ENCODE measurements around the gene E4F1.

E4F1 gene

DNA sequence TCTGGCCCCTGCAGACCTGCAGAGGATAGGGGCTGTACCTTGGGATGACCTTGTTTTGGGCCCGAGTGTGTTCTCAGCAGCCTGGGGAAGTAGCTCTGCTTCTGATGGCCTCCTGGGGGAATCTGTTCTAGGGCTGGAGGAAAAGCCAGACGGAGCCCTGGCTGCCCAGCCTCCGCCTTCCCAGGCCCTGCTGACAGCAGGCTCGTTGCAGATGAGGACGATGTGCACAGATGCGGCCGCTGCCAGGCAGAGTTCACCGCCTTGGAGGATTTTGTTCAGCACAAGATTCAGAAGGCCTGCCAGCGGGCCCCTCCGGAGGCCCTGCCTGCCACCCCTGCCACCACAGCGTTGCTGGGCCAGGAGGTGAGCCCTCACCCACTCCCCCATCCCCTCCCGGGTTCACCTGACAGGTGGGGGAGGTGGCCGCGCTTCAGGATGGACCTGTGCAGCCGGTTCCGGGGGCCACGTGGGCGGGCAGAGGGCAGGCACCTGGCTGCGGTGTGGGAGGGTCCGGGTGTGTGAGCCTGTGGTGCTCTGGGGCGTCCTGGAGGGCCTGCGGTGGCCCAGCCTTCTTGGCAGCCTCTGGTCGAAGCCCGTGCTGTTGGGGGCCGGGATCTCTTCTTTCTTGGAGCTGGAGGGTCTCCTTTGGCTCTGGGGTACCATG, 4.9 kb downstream of the E4F1 start:
- no peak for DNase-seq (ENCODE audit: low read depth in 3 of 3, low spot score in 1 of 3)

DNA sequence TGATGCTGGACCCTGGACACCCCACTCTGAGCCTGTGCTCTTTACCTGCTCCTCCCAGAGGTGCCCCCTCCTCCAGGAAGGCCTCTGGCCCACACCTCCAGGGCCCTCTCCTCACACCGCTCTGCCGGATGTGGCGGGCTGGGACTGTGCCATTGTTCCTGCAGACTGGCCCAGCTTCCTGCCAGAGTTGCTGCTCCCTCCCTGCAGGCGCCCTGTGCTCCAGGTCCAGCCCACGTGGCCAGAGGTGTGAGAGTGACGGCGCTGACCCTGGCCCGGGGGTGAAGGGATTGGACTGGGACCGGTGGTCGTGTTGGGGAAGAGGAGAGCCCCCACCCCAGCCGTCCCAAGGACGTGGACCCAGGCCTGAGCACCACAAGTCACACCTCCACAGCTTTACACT, 5.7 kb downstream of the E4F1 start:
- DNase-seq (ENCODE audit: low read depth in 3 of 3, low spot score in 1 of 3), result no peak

DNA sequence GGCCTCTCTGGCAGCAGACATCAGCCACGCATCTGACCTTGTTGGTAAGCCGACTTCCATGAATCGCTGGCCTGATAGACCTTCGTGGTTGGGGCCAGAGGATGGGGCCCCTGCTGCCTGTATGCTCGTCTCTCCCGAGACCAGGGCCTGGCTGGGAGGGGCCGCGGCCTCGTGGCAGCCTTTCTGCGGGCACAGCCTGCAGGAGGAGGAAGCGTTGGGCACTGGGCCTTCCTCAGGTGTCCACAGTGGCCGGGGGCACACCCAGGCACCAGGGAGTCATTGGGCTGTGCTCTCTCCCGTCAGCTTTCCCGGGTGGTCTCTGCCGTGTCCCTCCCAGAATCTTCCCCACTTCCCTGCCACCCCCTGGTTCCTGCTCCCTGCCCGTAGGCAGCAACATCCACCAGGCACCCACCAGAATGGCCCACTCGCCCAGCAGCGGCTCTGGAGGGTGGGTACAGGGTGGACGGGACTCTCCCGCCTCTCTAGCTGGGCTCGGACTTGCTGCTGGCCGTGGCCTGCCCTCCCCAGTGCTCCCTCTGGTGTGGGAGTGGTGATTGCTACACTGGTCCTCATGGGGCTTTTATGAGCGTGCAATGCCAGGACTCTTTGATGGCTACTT, 6.3 kb downstream of the E4F1 start:
- no peak for DNase-seq (ENCODE audit: low read depth in 3 of 3, low spot score in 1 of 3)

DNA sequence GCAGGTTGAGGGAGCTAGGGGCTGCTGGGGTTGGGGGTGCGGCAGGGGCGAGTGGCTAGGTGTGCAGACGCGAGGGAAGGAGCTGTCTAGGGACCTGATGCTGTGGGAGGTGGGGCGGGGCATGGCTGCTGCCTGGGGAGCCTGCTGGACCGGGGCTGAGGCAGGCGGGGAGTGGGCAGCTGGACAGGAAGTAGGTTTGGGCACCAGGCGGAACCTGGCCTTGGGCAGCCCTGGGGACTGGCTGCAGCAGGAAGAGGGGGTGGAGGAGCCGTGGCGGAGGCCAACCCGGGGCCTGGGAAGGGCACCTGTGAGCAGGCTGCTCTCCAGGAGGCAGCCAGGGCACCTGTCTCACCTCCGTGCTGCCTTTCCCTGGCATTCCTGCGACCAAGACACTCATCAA, 7.0 kb downstream of the E4F1 start:
- DNase-seq (ENCODE audit: low read depth in 3 of 3, low spot score in 1 of 3), result no peak

DNA sequence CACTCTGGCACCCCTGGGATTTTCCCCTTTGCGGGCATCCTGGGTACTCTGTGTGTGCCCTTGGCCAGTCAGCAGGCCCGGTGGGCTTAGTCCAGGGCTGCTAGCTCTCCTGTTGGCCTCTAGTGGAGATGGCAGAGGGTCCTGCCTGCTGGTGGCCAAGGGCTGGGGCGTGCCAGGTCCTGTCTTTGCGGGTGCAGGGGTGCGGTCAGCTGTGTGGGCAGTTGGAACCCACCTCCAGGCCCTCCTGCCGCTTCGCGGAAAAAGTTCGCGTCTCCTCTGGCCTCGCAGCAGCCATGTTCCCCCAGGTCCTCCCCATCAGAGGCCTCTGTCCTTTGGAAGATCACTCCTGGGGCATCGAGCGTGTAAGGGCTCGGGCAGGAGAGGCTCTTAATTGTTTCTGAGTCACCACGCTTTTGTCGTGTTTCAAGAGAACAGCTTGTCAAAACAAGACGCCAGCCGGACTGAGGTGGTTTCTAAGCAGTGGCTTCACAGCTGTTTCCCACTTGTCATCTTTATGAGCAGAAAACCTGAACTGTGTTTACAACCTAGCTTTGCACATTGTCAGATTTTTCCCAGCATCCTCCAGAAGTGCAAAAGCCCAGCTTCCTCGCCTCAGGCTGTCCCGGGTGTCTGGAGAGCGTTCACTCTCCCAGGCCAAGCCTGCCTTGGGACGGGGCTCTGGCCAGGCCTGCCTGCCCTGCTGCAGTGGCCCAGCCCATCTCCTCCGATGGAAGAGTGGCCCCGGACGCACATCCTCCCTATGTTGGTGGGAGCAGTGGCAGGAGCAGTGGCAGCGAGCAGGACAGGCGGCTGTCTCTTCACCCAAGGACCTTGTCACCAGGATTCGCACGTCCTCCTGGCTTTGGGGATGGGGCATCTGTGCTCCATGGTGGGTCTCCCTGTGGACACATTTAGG, 7.9 kb downstream of the E4F1 start:
- DNase-seq (ENCODE audit: low read depth in 3 of 3, low spot score in 1 of 3), result no peak

DNA sequence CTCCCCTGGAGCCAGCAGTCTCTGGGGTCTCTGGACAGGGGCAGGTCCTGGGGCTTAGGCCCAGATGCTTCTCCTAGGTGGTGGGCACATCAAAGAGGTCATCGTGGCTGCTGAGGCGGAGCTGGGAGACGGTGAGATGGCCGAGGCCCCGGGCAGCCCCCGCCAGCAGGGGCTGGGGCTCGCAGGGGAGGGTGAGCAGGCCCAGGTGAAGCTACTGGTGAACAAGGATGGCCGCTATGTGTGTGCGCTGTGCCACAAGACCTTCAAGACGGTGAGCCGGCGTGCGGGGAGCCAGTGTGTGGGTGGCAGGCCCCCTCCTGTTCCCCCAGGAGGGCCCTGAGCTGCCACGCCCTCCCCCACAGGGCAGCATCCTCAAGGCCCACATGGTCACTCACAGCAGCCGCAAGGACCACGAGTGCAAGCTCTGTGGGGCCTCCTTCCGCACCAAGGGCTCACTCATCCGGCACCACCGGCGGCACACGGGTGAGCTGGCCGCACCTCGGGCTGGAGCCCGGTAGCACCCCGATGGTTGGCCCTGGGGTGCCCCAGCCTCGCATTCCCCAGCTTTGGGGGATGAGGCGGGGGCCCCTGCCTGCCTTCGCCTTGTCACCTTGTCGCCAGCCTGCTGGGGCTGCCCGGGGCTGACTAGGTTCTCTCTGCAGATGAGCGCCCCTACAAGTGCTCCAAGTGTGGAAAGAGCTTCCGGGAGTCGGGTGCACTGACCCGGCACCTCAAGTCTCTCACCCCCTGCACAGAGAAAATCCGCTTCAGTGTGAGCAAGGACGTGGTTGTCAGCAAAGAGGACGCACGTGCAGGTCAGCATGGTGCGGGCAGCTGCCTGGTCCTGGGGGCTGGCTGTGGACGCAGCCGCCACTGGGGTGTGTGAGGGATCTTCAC, 9.0 kb downstream of the E4F1 start:
- DNase-seq (ENCODE audit: low read depth in 3 of 3, low spot score in 1 of 3), result no peak

DNA sequence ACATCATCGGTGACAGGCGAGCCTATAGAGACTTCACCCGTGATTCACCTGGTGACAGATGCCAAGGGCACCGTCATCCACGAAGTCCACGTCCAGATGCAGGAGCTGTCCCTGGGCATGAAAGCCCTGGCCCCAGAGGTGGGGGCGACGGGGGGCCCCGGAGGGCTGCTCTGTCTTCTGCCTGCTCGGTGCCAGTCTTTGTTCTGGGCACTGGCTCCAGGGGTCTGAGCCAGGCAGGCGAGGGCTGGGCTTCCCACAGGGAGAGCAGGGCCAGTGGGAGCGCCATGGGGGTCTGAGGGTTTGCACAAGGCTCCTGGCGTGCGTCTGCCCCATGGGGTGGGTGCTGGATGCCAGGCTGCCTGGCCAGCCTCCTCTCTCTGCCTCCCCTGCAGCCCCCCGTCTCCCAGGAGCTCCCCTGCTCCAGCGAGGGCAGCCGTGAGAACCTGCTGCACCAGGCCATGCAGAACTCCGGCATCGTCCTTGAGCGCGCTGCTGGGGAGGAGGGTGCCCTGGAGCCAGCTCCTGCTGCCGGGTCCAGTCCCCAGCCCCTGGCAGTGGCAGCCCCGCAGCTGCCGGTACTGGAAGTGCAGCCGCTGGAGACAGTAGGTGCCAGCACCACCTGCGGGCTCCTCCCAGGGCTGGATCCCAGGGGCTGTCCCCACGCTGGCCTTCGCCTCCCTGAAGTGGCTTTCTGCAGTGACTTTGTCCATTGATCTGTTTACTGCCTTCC, 9.8 kb downstream of the E4F1 start:
- DNase-seq (ENCODE audit: low read depth in 3 of 3, low spot score in 1 of 3), result no peak

DNA sequence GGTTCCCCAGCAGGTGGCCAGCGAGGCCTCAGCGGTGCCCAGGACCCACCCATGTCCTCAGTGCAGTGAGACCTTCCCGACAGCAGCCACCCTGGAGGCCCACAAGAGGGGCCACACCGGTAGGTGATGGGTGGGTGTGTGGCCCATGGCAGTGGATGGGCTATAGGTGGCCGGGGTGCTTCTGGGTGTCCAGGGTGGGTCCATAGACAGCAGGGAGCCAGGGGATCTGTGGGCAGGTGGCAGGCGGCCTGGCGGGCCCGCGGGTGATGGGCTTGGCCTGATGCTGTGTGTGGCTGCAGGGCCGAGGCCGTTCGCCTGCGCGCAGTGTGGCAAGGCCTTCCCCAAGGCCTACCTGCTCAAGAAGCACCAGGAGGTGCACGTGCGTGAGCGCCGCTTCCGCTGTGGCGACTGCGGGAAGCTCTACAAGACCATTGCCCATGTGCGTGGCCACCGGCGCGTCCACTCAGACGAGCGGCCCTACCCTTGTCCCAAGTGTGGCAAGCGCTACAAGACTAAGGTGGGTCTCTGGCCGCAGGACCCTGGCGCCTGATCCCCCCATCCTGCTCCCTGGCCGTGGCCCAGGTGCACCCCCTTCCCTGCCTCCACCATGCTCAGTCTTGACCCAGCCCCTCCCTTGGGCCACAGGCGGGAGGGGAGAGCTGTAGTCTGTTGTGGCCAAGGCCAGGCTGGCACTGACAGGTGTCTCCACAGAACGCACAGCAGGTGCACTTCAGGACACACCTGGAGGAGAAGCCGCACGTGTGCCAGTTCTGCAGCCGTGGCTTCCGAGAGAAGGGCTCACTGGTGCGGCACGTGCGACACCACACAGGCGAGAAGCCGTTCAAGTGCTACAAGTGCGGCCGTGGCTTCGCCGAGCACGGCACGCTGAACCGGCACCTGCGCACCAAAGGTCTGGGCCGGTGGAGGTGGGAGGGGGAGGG, 10.8 kb downstream of the E4F1 start:
- DNase-seq (ENCODE audit: low read depth in 3 of 3, low spot score in 1 of 3), result no peak

DNA sequence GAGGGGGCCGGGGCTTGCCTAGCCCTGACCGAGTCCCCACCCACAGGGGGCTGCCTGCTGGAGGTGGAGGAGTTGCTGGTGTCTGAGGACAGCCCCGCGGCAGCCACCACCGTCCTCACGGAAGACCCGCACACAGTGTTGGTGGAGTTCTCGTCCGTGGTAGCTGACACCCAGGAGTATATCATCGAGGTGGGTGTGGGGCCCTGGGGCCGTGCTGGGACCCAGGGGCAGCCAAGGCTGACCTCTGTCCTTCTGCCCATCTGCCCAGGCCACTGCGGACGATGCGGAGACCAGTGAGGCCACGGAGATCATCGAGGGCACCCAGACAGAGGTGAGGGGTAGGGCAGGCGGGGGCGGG, 11.4 kb downstream of the E4F1 start:
- no peak for DNase-seq (ENCODE audit: low read depth in 3 of 3, low spot score in 1 of 3)

DNA sequence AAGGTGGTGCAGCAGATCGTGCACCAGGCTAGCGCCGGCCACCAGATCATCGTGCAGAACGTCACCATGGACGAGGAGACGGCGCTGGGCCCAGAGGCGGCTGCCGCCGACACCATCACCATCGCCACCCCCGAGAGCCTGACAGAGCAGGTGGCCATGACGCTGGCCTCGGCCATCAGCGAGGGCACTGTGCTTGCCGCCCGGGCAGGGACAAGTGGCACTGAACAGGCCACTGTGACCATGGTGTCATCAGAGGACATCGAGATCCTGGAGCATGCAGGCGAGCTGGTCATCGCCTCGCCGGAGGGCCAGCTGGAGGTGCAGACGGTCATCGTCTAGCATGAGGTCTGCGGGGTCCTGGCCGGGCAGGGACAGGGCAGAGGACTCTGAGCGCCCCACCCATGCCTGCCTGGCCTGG, 11.9 kb downstream of the E4F1 start:
- no peak for DNase-seq (ENCODE audit: low read depth in 3 of 3, low spot score in 1 of 3)

DNA sequence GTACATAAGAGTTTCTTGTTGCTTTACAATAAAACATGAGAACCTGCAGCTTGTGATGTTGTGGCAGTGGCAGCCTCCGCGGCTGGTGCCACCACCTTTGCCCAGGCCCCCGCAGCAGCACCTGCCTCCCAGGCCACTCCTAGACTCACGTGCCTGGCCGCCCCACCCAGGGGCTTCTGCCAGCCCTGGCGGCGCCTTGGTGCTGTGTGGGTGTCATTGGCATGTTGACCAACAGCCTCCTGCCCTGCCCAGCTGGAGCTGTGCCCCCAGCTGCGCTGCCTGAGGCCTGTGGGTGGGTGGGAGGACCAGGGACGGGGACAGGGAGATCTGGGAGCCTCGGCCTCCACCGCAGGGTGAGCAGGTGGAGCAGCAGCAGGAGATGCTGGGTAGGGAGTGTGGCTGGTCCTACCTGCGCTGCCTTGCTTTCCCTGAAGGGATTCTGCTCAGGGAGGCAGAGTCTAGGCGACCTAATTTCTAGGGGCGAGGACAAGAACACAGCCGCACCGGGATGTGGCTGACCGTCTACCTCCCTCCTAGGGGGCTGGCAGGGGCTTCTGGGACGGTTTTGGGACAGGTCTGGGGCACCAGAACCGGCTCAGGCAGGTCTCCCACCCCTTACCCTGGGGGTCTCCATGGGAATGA, 12.4 kb downstream of the E4F1 start:
- DNase-seq (ENCODE audit: low read depth in 3 of 3, low spot score in 1 of 3), result no peak

DNA sequence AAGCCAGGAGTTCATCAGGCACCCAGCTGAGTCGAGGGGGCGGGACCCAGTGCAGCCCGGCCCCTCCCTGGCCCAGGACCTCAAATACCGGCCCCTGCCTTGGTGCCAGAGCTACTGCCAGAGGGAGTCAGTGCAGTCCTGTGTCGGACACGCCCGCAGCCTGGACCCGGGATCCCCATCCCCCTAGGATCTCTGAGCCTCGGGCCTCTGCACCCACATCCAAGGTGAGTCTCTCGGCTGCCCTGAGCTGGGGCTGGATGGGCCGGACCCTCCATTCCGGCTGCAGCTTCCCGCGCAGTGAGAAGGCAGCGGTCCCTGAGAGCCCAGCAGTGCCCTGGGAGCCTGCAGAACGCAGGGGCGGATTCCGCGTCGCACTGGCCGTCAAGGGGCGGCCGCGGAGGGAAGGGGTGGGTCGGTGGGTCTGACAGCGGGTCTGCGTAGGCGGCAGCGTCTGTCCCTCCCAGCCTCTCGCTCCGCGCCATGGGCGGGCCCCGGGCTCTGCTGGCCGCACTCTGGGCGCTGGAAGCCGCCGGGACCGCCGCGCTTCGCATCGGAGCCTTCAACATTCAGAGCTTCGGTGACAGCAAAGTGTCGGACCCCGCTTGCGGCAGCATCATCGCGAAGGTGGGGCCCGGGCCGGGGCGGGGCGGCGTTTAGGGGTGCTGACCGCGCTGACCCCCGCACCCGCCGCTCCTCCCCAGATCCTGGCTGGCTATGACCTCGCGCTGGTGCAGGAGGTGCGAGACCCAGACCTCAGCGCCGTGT, 13.1 kb downstream of the E4F1 start, which contains the start of gene DNASE1L2:
DNASE1L2 (plus strand) TSS at position 108 of the 765 bp plus-strand sequence; CDS start at position 481, 373 bp downstream.
- no peak for DNase-seq (ENCODE audit: low read depth in 3 of 3, low spot score in 1 of 3)

DNA sequence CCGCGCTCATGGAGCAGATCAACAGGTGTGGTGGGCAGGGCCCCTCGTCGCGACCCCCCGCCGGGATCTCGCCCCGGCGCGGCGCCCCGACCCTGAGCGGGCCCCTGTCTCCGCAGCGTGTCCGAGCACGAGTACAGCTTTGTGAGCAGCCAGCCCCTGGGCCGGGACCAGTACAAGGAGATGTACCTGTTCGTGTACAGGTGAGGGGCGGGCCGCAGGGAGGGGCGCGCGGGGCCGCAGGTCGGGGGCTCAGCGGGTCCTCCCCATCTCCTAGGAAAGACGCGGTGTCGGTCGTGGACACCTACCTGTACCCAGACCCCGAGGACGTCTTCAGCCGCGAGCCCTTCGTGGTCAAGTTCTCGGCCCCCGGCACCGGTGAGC, 13.7 kb downstream of the E4F1 start:
- DNase-seq (ENCODE audit: low read depth in 3 of 3, low spot score in 1 of 3), result no peak

DNA sequence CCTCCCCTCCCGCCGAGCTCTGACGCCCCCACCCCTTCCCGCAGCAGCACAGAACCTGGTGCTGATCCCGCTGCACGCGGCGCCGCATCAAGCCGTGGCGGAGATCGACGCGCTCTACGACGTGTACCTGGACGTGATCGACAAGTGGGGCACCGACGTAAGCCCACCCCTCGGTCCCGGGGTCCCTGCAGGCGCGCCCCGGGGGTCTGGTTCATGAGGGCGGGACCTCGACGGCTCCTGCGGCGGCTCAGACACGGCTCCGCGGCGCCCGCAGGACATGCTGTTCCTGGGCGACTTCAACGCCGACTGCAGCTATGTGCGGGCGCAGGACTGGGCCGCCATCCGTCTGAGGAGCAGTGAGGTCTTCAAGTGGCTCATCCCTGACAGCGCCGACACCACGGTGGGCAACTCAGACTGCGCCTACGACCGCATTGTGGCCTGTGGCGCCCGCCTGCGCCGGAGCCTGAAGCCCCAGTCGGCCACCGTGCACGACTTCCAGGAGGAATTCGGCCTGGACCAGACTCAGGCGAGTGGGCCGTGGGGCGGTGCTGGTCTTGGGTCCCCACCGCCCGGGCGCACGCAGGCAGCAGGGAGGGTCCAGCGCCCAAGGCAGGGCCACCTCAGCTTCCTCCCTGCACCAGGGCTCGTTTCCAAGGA, 14.2 kb downstream of the E4F1 start:
- no peak for DNase-seq (ENCODE audit: low read depth in 3 of 3, low spot score in 1 of 3)

DNA sequence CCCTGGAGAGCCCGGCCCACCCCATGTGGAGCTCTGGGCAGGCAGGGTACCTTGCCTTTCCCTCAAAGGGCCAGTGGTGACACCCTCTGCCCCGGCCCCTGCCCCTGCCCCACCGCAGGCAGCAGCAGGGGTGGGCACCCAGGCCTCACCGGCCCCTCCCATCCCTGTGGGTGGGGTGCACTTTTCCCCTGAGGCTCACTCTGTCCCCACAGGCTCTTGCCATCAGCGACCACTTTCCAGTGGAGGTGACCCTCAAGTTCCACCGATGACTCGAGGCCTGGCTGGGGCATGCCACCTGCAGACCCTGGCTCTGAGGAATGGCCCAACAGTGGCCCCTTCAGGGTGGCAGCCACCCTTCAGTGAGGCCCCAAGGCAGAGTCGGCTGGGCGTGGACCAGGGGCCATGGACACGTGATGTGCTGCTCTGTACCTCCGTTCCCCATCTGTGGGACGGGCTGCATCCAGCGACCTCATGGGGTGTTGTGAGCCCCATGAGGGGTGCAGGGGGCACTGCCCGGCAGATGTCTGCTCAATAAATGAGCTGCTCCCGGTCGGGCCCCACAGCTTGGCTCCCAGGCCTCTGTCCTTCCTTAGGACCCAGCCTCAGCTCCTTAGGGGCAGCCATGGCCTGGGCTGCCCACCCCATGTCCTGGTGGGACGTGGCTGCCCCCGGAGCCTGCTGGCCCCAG, 14.9 kb downstream of the E4F1 start:
- DNase-seq (ENCODE audit: low read depth in 3 of 3, low spot score in 1 of 3), result no peak

DNA sequence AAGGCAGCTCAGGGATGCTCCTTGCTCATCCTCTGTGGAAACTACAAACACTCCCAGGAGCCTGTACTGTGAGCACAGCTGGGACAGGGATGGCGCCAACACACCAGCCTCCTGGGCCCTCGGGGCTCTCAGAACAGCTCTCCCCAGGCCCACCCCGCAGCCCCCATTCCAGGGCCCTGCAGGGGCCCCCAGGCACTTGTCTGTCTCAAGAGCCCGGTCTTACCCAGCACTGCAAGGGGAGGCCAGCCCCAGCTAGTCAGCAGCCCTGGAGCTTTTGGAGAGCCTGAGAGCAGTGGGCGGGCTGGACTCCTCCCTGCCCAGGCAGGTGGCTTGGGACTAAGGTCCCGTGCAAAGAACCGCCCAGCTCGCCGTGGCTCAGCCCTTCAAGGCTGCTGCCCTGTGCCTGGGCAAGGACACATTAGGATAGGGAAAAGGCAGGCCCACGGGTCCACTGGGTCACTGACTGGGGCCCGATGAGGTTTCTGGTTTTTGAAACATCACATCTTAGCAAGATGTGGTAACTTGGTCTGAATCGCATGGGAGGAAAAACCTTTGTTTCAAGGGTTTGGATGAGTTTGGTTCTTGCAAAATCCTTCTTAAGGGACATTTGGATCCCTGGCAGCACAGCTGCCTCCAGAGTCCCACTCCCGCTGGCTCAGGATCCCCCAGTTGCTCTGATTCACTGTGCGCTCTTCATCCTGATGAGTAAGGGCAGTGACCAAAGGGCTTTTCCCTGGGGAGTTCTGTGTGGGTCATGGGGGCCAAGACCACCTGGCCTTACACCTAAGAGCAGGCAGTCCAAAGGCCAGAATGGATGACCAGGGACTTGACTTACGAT, 15.7 kb downstream of the E4F1 start:
- DNase-seq (ENCODE audit: low read depth in 3 of 3, low spot score in 1 of 3), result no peak
